IMR-90 (cell line): ENCODE results near the gene MTCL3.

ENCODE experiments used
- ATAC-seq: fragments of 200-7000 bp; cut with Tn5 transposase; 2 replicates; pipeline ENCODE4 v1.9.1; 2020; ENCODE audit warnings: low read depth, mild to moderate bottlenecking, moderate library complexity
- BruUV-seq: library from RNA; stranded (reverse); fragments of 400-500 nt; replicated peaks from 2 replicates; lab custom pipeline; 2021; lab: Mats Ljungman, UMichigan
- CTCF ChIA-PET: fragments of 300-600 bp; formaldehyde crosslinking; extraction: SDS; loops from one replicate; lab custom pipeline; 2021; ENCODE audit warnings: antibody characterized with exemption; lab: Yijun Ruan, JAX
- POLR2A ChIA-PET: fragments of 300-600 bp; sonication (Branson Sonifier 250); formaldehyde crosslinking; loops from one replicate; lab custom pipeline; 2022; ENCODE audit warnings: antibody characterized with exemption; ENCODE audit not compliant: unreplicated experiment; lab: Charles Lee
- DNase-seq: peaks from one replicate; pipeline ENCODE4 v3.0.0; 2013
- H2AFZ ChIP-seq: replicated peaks from 2 replicates; pipeline ENCODE3; 2013; ENCODE audit warnings: low read length, mild to moderate bottlenecking; ENCODE audit not compliant: poor library complexity
- H2AK5ac ChIP-seq: 2 replicates; pipeline ENCODE4 v1.6.1; 2013; ENCODE audit warnings: low read depth, low read length, inconsistent platforms
- H2AK9ac ChIP-seq: replicated peaks from 2 replicates; pipeline ENCODE3; 2013; ENCODE audit warnings: mild to moderate bottlenecking, low read depth, low read length, moderate library complexity; ENCODE audit not compliant: poor library complexity
- H2BK120ac ChIP-seq: 2 replicates; pipeline ENCODE4 v1.6.1; 2013; ENCODE audit warnings: low read depth, low read length, inconsistent platforms
- H2BK15ac ChIP-seq: 3 replicates; pipeline ENCODE4 v1.6.1; 2013; ENCODE audit warnings: low read depth, low read length, inconsistent platforms
- H2BK20ac ChIP-seq: 2 replicates; pipeline ENCODE4 v1.6.1; 2013; ENCODE audit warnings: low read depth, mild to moderate bottlenecking, inconsistent platforms, low read length, moderate library complexity
- H2BK5ac ChIP-seq: 2 replicates; pipeline ENCODE4 v1.6.1; 2013; ENCODE audit warnings: mild to moderate bottlenecking, low read depth, low read length, inconsistent platforms; ENCODE audit not compliant: poor library complexity, severe bottlenecking
- H3K14ac ChIP-seq: replicated peaks from 2 replicates; pipeline ENCODE4 v1.6.1; 2013; ENCODE audit warnings: low read depth, low read length, inconsistent platforms
- H3K18ac ChIP-seq: 2 replicates; pipeline ENCODE4 v1.6.1; 2013; ENCODE audit warnings: low read depth, low read length, control low read depth
- H3K23ac ChIP-seq: 2 replicates; pipeline ENCODE4 v1.6.1; 2013; ENCODE audit warnings: low read depth, low read length, inconsistent platforms
- H3K27ac ChIP-seq: 2 replicates; pipeline ENCODE4 v1.5.1; 2013; ENCODE audit warnings: mild to moderate bottlenecking, control low read depth, low read length; ENCODE audit not compliant: insufficient read depth
- H3K27me3 ChIP-seq: 2 replicates; pipeline ENCODE4 v1.6.1; 2013; ENCODE audit warnings: low read length; ENCODE audit not compliant: control insufficient read depth, insufficient read depth
- H3K36me3 ChIP-seq: 2 replicates; pipeline ENCODE4 v1.6.1; 2013; ENCODE audit warnings: low read length, mixed read lengths; ENCODE audit not compliant: control insufficient read depth, insufficient read depth
- H3K4ac ChIP-seq: 2 replicates; pipeline ENCODE4 v1.6.1; 2013; ENCODE audit warnings: low read depth, low read length, inconsistent platforms
- H3K4me1 ChIP-seq: 2 replicates; pipeline ENCODE4 v1.6.1; 2013; ENCODE audit warnings: low read length, mixed read lengths; ENCODE audit not compliant: control insufficient read depth, insufficient read depth
- H3K4me2 ChIP-seq: 2 replicates; pipeline ENCODE4 v1.6.1; 2013; ENCODE audit warnings: low read depth, mild to moderate bottlenecking, control low read depth, low read length, moderate library complexity
- H3K4me3 ChIP-seq: 2 replicates; pipeline ENCODE4 v1.5.1; 2013; ENCODE audit warnings: low read depth, mild to moderate bottlenecking, control low read depth, low read length, moderate library complexity; ENCODE audit not compliant: insufficient read depth
- H3K56ac ChIP-seq: 2 replicates; pipeline ENCODE4 v1.6.1; 2013; ENCODE audit warnings: low read length, inconsistent platforms; ENCODE audit not compliant: insufficient read depth; ENCODE audit errors: extremely low read depth
- H3K79me1 ChIP-seq, 2 experiments: 2 replicates each; pipeline ENCODE4 v1.6.1; 2013; ENCODE audit warnings: low read length in 2 of 2, inconsistent platforms in 1 of 2, low read depth in 1 of 2
- H3K9ac ChIP-seq: 2 replicates; pipeline ENCODE4 v1.6.1; 2013; ENCODE audit warnings: low read depth, low read length, control low read depth
- H3K9me1 ChIP-seq: 2 replicates; pipeline ENCODE4 v1.6.1; 2013; ENCODE audit warnings: low read length, inconsistent platforms; ENCODE audit not compliant: insufficient read depth
- H3K9me3 ChIP-seq: 2 replicates; pipeline ENCODE4 v1.6.1; 2013; ENCODE audit warnings: low read length; ENCODE audit not compliant: control insufficient read depth, insufficient read depth
- H4K20me1 ChIP-seq: 2 replicates; pipeline ENCODE4 v1.6.1; 2013; ENCODE audit warnings: low read length, inconsistent platforms; ENCODE audit not compliant: insufficient read depth
- H4K5ac ChIP-seq: 2 replicates; pipeline ENCODE4 v1.6.1; 2013; ENCODE audit warnings: mild to moderate bottlenecking, low read depth, low read length, control low read depth
- H4K8ac ChIP-seq, 2 experiments: 2 replicates each; pipeline ENCODE4 v1.6.1; 2013; ENCODE audit warnings: low read depth in 2 of 2, low read length in 2 of 2, control low read depth in 1 of 2, inconsistent platforms in 1 of 2
- H4K91ac ChIP-seq: 2 replicates; pipeline ENCODE4 v1.6.1; 2013; ENCODE audit warnings: low read depth, low read length, inconsistent platforms; ENCODE audit not compliant: insufficient read depth
- ELK1 ChIP-seq: fragments of 150-350 bp; IDR thresholded peaks from 2 replicates; pipeline ENCODE4 v1.6.1; 2016; ENCODE audit warnings: low read depth, mild to moderate bottlenecking, low read length, moderate library complexity, borderline replicate concordance
- FOS ChIP-seq: fragments of 150-350 bp; IDR thresholded peaks from 2 replicates; pipeline ENCODE4 v1.6.1; 2016; ENCODE audit warnings: low read depth, low read length
- MAFK ChIP-seq: IDR thresholded peaks from 2 replicates; pipeline ENCODE4 v1.6.1; 2012; ENCODE audit warnings: low read depth, low read length, improper control_type of control experiment
- MAZ ChIP-seq: IDR thresholded peaks from 2 replicates; pipeline ENCODE4 v1.6.1; 2012; ENCODE audit warnings: low read depth, mild to moderate bottlenecking, low read length, improper control_type of control experiment, moderate library complexity, borderline replicate concordance
- POLR2A ChIP-seq: IDR thresholded peaks from 2 replicates; pipeline ENCODE4 v1.6.1; 2012; ENCODE audit warnings: mild to moderate bottlenecking, low read depth, low read length
- RAD21 ChIP-seq: IDR thresholded peaks from 2 replicates; pipeline ENCODE4 v1.6.1; 2012; ENCODE audit warnings: low read length, improper control_type of control experiment
- SMC3 ChIP-seq: fragments of 150-350 bp; IDR thresholded peaks from 2 replicates; pipeline ENCODE4 v1.6.1; 2016; ENCODE audit warnings: low read depth, mild to moderate bottlenecking, antibody characterized with exemption, low read length, moderate library complexity
- WGBS, 2 experiments: methylation state at CpG; one replicate each; pipeline versions ENCODE4 v1.1.5 to v1.1.7; 2013; ENCODE audit warnings: missing lambda C conversion rate in 2 of 2; ENCODE audit not compliant: insufficient read length in 1 of 2; ENCODE audit errors: extremely low coverage in 2 of 2; 5-methylcytosine and 5-hydroxymethylcytosine counted together
- dilution Hi-C: fragments of 300-500 bp; cut with HindIII; formaldehyde crosslinking; loops from one replicate; pipeline ENCODE4 v1.14.3; 2018; ENCODE audit warnings: low sequenced_read_pairs; ENCODE audit not compliant: unreplicated experiment
- in situ Hi-C: fragments of 300-500 bp; cut with MboI; formaldehyde crosslinking; loops from 3 replicates; pipeline ENCODE4 v1.14.3; 2019; ENCODE audit warnings: low sequenced_read_pairs, inconsistent platforms, mixed read lengths
- intact Hi-C: fragments of 100-400 bp; cut with micrococcal nuclease; formaldehyde crosslinking; loops from 2 replicates; pipeline ENCODE4 v1.10.0; 2022

MTCL3 gene

GRCh38 chr6:127446356-127446755 is 72.8 kb downstream of the MTCL3 start:
- H3K79me1 ChIP-seq = no peaks in the 10 kb centered on the region
- no peak overlapping the region for H3K4me3 ChIP-seq
- no peak overlapping the region for H2BK5ac ChIP-seq
- no peaks in the 10 kb centered on the region for H3K27me3 ChIP-seq
- no peak overlapping the region for H2AK9ac ChIP-seq
- H3K9ac ChIP-seq = no peak overlapping the region
- no peak overlapping the region for H2BK20ac ChIP-seq
- ChIA-PET CTCF (no interaction called here), POLR2A (no interaction called here)
- H3K27ac ChIP-seq = no peak overlapping the region
- H3K36me3 ChIP-seq = no peaks in the 10 kb centered on the region
- H3K4me1 ChIP-seq = no peaks in the 10 kb centered on the region
- H3K18ac ChIP-seq = no peak overlapping the region
- no peak overlapping the region for H4K91ac ChIP-seq
- dilution Hi-C loops = no loop called here
- TF ChIP-seq MAZ (no peak), FOS (no peak), RAD21 (no peak), POLR2A (no peak), ELK1 (no peak), MAFK (no peak), SMC3 (no peak)
- DNase-seq (no peak), ATAC-seq (no peak)
- no peak overlapping the region for H2BK120ac ChIP-seq
- no peak overlapping the region for H2AK5ac ChIP-seq
- no TSS peak for BruUV-seq
- H3K9me1 ChIP-seq = no peaks in the 10 kb centered on the region
- no peak overlapping the region for H3K4me2 ChIP-seq
- H3K4ac ChIP-seq = no peak overlapping the region
- H4K8ac ChIP-seq = no peak overlapping the region
- H4K20me1 ChIP-seq = no peaks in the 10 kb centered on the region
- no peak overlapping the region for H3K56ac ChIP-seq
- H2AFZ ChIP-seq = no peak overlapping the region
- no peak overlapping the region for H4K5ac ChIP-seq
- H3K14ac ChIP-seq = no peak overlapping the region
- H3K9me3 ChIP-seq = no peaks in the 10 kb centered on the region
- intact Hi-C loops = no loop called here
- in situ Hi-C loops = no loop called here
- WGBS, 2 experiments = no CpG with 5 or more reads among the region's 7 CpGs
- H3K23ac ChIP-seq = no peak overlapping the region
- H2BK15ac ChIP-seq = no peak overlapping the region
